A549 (cell line): ENCODE data around the gene ALKBH2. TPM values are rescaled to one million over a fixed set of nuclear protein-coding genes. Genes with fewer than 3 reads are reported as not detected.

Experiments
- ATAC-seq, 2 experiments: fragments of 200-7000 bp in 1 of 2; fragments of >200 bp in 1 of 2; cut with Nextera tagmentation in 1 of 2; cut with Tn5 transposase in 1 of 2; 3 replicates each; pipeline versions ENCODE4 v1.8.0 to v1.9.1; 2018 to 2020; ENCODE audit warnings: mild to moderate bottlenecking in 1 of 2, moderate library complexity in 1 of 2
- CTCF ChIA-PET: fragments of 300-600 bp; sonication (Branson Sonifier 250); formaldehyde crosslinking; extraction: SDS; loops from one replicate; lab custom pipeline; 2021; ENCODE audit warnings: antibody characterized with exemption, inconsistent platforms; lab: Yijun Ruan, JAX
- POLR2A ChIA-PET: fragments of 350-600 bp; formaldehyde crosslinking; extraction: SDS; loops from one replicate; lab custom pipeline; 2021; ENCODE audit warnings: antibody characterized with exemption, inconsistent platforms; lab: Yijun Ruan, JAX
- DNase-seq, 2 experiments: peaks; one replicate each; pipeline versions ENCODE4 v3.0.0 to v3.0.0-alpha.2; 2011 to 2016; ENCODE audit warnings: low read depth in 1 of 2, low spot score in 1 of 2
- FAIRE-seq: peaks from 2 replicates; lab custom pipeline; 2011; peaks lifted over from hg19 to GRCh38; lab: Jason Lieb, UNC
- H3K27ac ChIP-seq, 2 experiments: fragments of >200 bp; sonication (Bioruptor Twin); formaldehyde crosslinking; 3 replicates each; pipeline ENCODE4 v1.5.1; 2016 to 2017
- H3K4me1 ChIP-seq: fragments of >200 bp; sonication (Bioruptor Twin); formaldehyde crosslinking; 3 replicates; pipeline ENCODE4 v1.6.1; 2016
- H3K4me2 ChIP-seq: fragments of >200 bp; sonication (Bioruptor Twin); formaldehyde crosslinking; 3 replicates; pipeline ENCODE4 v1.6.1; 2016
- H3K4me3 ChIP-seq: fragments of >200 bp; sonication (Bioruptor Twin); formaldehyde crosslinking; 3 replicates; pipeline ENCODE4 v1.5.1; 2016
- H3K9me3 ChIP-seq: fragments of >200 bp; sonication (Bioruptor Twin); formaldehyde crosslinking; 3 replicates; pipeline ENCODE4 v1.6.1; 2016
- CBX2 ChIP-seq: fragments of 200-600 bp; sonication (generic); IDR thresholded peaks from 2 replicates; pipeline ENCODE4 v1.6.1; 2016; ENCODE audit warnings: low read depth, mild to moderate bottlenecking, borderline replicate concordance
- CEBPB ChIP-seq, 2 experiments: fragments of >200 bp in 1 of 2; sonication (Bioruptor Twin) in 1 of 2; formaldehyde crosslinking in 1 of 2; IDR thresholded peaks; 2 replicates each; pipeline ENCODE4 v1.6.1; 2012 to 2016
- CHD4 ChIP-seq: fragments of 200-600 bp; sonication (generic); IDR thresholded peaks from 2 replicates; pipeline ENCODE4 v1.6.1; 2016; ENCODE audit warnings: antibody characterized with exemption, mild to moderate bottlenecking, borderline replicate concordance
- EP300 ChIP-seq, 2 experiments: fragments of >200 bp; sonication (Bioruptor Twin); formaldehyde crosslinking; IDR thresholded peaks; 2 replicates in 1 of 2; 3 replicates in 1 of 2; pipeline ENCODE4 v1.6.1; 2016 to 2017
- ESRRA ChIP-seq: fragments of 150-350 bp; IDR thresholded peaks from 2 replicates; pipeline ENCODE4 v1.6.1; 2014; ENCODE audit warnings: mild to moderate bottlenecking, low read length, borderline replicate concordance
- FOSB ChIP-seq: fragments of 250-450 bp; sonication (Bioruptor Pico); IDR thresholded peaks from 2 replicates; pipeline ENCODE4 v1.5.0; 2020; ENCODE audit warnings: mild to moderate bottlenecking, moderate library complexity
- FOXS1 ChIP-seq: fragments of 250-450 bp; sonication (Bioruptor Pico); IDR thresholded peaks from 2 replicates; pipeline ENCODE4 v1.5.0; 2020; ENCODE audit warnings: mild to moderate bottlenecking, moderate library complexity
- GATA3 ChIP-seq: IDR thresholded peaks from 2 replicates; pipeline ENCODE4 v1.6.1; 2012; ENCODE audit warnings: borderline replicate concordance
- JUN ChIP-seq, 2 experiments: fragments of >200 bp; sonication (Bioruptor Twin); formaldehyde crosslinking; IDR thresholded peaks; 2 replicates in 1 of 2; 3 replicates in 1 of 2; pipeline ENCODE4 v1.6.1; 2016 to 2017
- JUNB ChIP-seq: fragments of >200 bp; sonication (Bioruptor Twin); formaldehyde crosslinking; IDR thresholded peaks from 2 replicates; pipeline ENCODE4 v1.6.1; 2016
- NR3C1 ChIP-seq: fragments of >200 bp; sonication (Bioruptor Twin); formaldehyde crosslinking; IDR thresholded peaks from 3 replicates; pipeline ENCODE4 v1.6.1; 2017
- PHF8 ChIP-seq: fragments of 200-600 bp; sonication (generic); IDR thresholded peaks from 2 replicates; pipeline ENCODE4 v1.6.1; 2016; ENCODE audit warnings: low read depth, mild to moderate bottlenecking, antibody characterized with exemption, moderate library complexity, borderline replicate concordance
- POLR2A ChIP-seq: IDR thresholded peaks from 2 replicates; pipeline ENCODE4 v1.6.1; 2012; ENCODE audit warnings: mild to moderate bottlenecking, low read length
- RFX5 ChIP-seq: fragments of 450-650 bp; IDR thresholded peaks from 2 replicates; pipeline ENCODE4 v1.7.1; 2014; ENCODE audit warnings: antibody characterized with exemption, mild to moderate bottlenecking, moderate library complexity
- ZC3H11A ChIP-seq: fragments of 450-650 bp; IDR thresholded peaks from 2 replicates; pipeline ENCODE4 v1.6.1; 2014; ENCODE audit warnings: antibody characterized with exemption, mild to moderate bottlenecking
- WGBS: methylation state at CpG from one replicate; pipeline ENCODE4 v1.1.6; 2017; ENCODE audit errors: missing lambda C conversion rate; 5-methylcytosine and 5-hydroxymethylcytosine counted together
- polyA plus RNA-seq, 4 experiments: library from polyadenylated mRNA; depleted of rRNA in 3 of 4; stranded (reverse); fragments of >200 nt; fragmentation: RNase III in 1 of 4; extraction: RNeasy Plus Mini Kit Qiagen cat#74134 plus additional on column Dnase treatment in 1 of 4; gene quantifications; 2 replicates in 3 of 4; 3 replicates in 1 of 4; pipeline ENCODE4 v1.2.3, GENCODE V29; 2011 to 2017
- TF ChIP-seq, protein P1 (sequence below): fragments of >200 bp; sonication (Bioruptor Twin); formaldehyde crosslinking; IDR thresholded peaks from 3 replicates; pipeline ENCODE4 v1.5.1; 2016

Gene ALKBH2
- polyA plus RNA-seq, 2 of the 4 experiments (the other 2 are of a cell fraction) = 53.9 to 57.7 TPM

DNA sequence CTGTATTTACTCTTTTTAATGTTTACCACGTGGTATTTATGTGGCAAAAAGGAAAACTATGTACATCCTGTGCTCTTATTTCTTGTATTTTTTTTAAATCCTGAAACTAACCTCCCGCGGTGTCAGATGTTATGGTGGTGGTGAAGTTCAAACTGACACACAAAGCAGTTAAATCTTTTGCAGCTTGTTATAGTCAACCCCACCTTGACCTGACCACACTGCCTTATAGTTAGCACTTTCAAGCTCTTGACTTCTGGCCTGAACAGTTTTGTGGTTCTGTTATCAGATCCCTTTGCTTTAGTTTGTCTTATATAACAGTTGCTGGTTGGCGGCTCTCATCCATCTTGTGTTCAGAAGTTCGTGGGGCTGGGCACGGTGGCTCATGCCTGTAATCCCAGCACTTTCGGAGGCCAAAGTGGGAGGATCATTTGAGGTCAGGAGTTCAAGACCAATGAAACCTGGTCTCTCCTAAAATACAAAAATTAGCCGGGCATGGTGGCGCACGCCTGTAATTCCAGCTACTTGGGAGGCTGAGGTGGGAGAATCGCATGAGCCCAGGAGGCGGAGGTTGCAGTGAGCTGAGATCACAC, 6.3 kb upstream of the ALKBH2 start:
- no peak for DNase-seq
- H3K9me3 ChIP-seq = no peaks in the 10 kb centered on the region
- ChIA-PET CTCF (interaction anchor here (1.0 to 1.9 kb wide), 5 partner anchors 13 to 587 kb away, joined by 3 to 17 read pairs (median 4); no protein-coding TSS in a partner anchor), POLR2A (interaction anchor here (1.5 kb wide), 1 partner anchor 12 kb away, joined by 5 read pairs; no protein-coding TSS in a partner anchor)
- H3K4me2 ChIP-seq = peak overlapping the region; percentile 87
- H3K4me1 ChIP-seq = peaks cover 7% of the 10 kb centered on the region; the same call in 2 of the 3 replicates
- H3K27ac ChIP-seq = peak overlapping the region in 1 of 2 experiments; percentile 76; a peak in 1 of 6 replicates
- FAIRE-seq = no peak
- 88% methylated on average over 12 of the region's 12 CpGs for WGBS
- ATAC-seq = no peak
- TF ChIP-seq FOSB (no peak), CEBPB (IDR thresholded peaks at IDR 0.05) (no peak), JUNB (no peak), ESRRA (no peak), POLR2A (no peak), CHD4 (no peak), FOXS1 (CRISPR knock-in tag) (no peak), GATA3 (no peak), CBX2 (no peak), ZC3H11A (no peak), NR3C1 (no peak)
- TF ChIP-seq, protein P1, sequence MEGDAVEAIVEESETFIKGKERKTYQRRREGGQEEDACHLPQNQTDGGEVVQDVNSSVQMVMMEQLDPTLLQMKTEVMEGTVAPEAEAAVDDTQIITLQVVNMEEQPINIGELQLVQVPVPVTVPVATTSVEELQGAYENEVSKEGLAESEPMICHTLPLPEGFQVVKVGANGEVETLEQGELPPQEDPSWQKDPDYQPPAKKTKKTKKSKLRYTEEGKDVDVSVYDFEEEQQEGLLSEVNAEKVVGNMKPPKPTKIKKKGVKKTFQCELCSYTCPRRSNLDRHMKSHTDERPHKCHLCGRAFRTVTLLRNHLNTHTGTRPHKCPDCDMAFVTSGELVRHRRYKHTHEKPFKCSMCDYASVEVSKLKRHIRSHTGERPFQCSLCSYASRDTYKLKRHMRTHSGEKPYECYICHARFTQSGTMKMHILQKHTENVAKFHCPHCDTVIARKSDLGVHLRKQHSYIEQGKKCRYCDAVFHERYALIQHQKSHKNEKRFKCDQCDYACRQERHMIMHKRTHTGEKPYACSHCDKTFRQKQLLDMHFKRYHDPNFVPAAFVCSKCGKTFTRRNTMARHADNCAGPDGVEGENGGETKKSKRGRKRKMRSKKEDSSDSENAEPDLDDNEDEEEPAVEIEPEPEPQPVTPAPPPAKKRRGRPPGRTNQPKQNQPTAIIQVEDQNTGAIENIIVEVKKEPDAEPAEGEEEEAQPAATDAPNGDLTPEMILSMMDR = no peak
- H3K4me3 ChIP-seq = peak overlapping the region; percentile 91

GRCh38 chr12:109098651-109099050, 5.4 kb upstream of the ALKBH2 start:
- peak overlapping the region; percentile 87 for H3K4me2 ChIP-seq
- ChIA-PET CTCF (interaction anchor here (0.6 to 1.9 kb wide), 7 partner anchors 13 to 486 kb away, joined by 3 to 17 read pairs (median 3); no protein-coding TSS in a partner anchor), POLR2A (interaction anchor here (1.0 to 1.5 kb wide), 2 partner anchors 13 to 241 kb away, joined by 3 to 5 read pairs; partner anchors contain the start of gene SSH1)
- H3K9me3 ChIP-seq = no peaks in the 10 kb centered on the region
- H3K27ac ChIP-seq = peak overlapping the region; percentile 76 to 91
- 28% methylated on average over 8 of the region's 8 CpGs for WGBS
- peaks cover 7% of the 10 kb centered on the region; the same call in 2 of the 3 replicates for H3K4me1 ChIP-seq
- peak overlapping the region; percentile 91 for H3K4me3 ChIP-seq
- FAIRE-seq (no peak), DNase-seq (no peak), ATAC-seq (no peak; a peak in 1 of 6 replicates)
- TF ChIP-seq JUNB = no peak
- 0 out of 2 replicates have a peak, but pooled peaks have one; percentile 39 for TF ChIP-seq PHF8

- TF ChIP-seq EP300 (IDR thresholded peaks at IDR 0.05) (no peak), RFX5 (no peak), GATA3 (peak; percentile 27; the same call in 1 of the 2 replicates), JUN (IDR thresholded peaks at IDR 0.05) (peak in 1 of 2 experiments; percentile 47; a peak in 2 of 5 replicates), PHF8 (peak; percentile 73; the same call in 1 of the 2 replicates)
- ATAC-seq (peak; percentile 40 to 55; a peak in 5 of 6 replicates), FAIRE-seq (no peak), DNase-seq (peak in 1 of 2 experiments; percentile 22)
- CTCF ChIA-PET = interaction anchor here (0.8 to 1.9 kb wide), 4 partner anchors 14 to 290 kb away, joined by 3 to 17 read pairs (median 4); no protein-coding TSS in a partner anchor
- peak overlapping the region; percentile 91 for H3K4me3 ChIP-seq
- H3K27ac ChIP-seq = peak overlapping the region; percentile 76 to 91
- peak overlapping the region; percentile 87 for H3K4me2 ChIP-seq
- WGBS = 2% methylated on average over 29 of the region's 32 CpGs
- no peaks in the 10 kb centered on the region for H3K9me3 ChIP-seq
- POLR2A ChIA-PET = interaction anchor here (1.0 to 1.5 kb wide), 3 partner anchors 14 to 248 kb away, joined by 3 to 5 read pairs (median 3); partner anchors contain the start of gene SSH1
- peaks cover 7% of the 10 kb centered on the region; the same call in 2 of the 3 replicates for H3K4me1 ChIP-seq
These were observed 4.9 kb upstream of the ALKBH2 start for GRCh38 chr12:109098183-109098604.
